ENCODE measurements around the gene IZUMO1R.
"Not testable (repeated sequence)": the region's sequence is repeated elsewhere in the genome, so short reads cannot be mapped to it uniquely, and the experiment has no call there.

Gene IZUMO1R

DNA sequence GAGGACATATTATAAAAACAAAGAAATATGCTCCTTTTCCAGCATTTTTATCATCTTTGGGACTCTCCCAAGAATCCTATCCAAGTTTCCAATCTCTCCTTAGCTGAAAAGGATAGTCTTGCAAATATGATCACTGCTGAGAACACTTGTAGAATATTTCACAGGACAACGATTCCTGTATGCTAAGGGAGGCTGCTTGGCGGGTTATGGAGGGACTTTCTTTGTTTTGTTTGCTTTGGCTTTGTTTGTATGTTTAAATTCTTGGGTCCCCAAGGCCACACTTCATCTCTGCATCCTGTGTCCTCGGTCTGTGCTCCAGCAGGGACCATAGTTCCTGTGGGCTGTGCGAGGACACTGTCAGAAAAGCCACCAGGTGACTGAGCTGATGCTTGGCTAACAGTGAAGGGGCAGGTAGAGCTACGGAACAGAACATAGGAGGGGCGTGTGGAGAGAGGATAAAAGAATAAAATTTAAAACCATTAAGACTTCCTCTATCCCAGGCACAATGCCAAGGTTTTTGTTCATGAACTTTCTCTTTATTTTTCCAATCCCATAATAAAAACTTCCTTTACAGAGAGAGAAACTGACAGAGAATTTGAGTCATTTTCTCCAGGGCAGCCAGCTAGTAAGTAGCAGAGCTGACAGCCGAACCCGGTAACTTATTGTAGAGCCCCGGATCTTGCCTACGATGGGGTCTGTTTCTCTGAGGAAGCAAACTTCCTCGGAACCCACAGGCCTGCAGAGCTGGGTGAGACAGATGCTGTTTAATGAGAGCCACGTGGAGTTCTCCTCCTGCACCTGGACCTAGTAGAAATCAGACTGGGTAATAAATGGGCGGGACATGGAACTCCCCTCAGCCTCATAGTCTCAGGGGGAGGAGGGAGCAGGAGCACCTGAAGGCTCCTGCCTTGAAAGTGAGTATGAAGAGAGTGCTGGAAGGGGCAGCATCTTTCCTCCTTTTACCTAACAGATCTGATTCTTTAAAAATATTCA, at the start of gene IZUMO1R:
TSS of gene IZUMO1R (plus strand) at position 615 of the 993 bp plus-strand sequence. CDS start 1,057 bp downstream, outside the sequence.
- no peak for DNase-seq

GRCh38 chr11:94271885-94272372, 32.5 kb upstream of the IZUMO1R start:
- no peak for DNase-seq

DNA sequence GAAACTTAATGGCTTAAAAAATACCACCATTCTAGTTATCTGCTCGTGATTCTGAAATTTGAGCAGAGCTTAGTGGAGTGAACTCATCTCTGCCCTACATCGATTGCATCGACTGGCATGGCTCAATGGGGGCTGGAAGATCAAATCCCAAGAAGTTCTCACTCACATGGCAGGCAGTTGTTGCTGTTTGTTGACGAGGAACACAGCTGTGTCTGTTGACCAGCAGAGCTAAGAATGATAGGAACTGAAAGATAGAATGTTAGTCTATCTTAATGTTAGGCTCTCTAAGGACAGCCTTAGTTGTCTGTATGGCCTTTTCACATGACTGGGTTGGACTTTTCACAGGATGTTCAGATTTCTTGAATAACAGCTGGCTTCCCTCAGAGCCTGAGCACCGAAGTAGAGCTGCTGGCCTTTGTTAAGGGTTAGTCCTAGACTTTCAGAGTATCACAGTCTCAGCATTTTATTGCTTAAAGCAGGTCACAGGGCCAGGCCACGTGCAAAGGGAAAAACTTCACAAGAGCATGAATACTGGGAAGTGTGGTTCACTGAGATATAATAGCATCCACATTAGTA, 31.6 kb upstream of the IZUMO1R start:
- no peak for DNase-seq

- no peak for DNase-seq
These were observed 28.4 kb upstream of the IZUMO1R start for GRCh38 chr11:94275961-94276360.

- DNase-seq: no peak
These were observed 27.4 kb upstream of the IZUMO1R start for GRCh38 chr11:94276943-94277342.

- not testable (repeated sequence) for DNase-seq
These were observed 26.2 kb upstream of the IZUMO1R start for GRCh38 chr11:94278207-94278606.

DNA sequence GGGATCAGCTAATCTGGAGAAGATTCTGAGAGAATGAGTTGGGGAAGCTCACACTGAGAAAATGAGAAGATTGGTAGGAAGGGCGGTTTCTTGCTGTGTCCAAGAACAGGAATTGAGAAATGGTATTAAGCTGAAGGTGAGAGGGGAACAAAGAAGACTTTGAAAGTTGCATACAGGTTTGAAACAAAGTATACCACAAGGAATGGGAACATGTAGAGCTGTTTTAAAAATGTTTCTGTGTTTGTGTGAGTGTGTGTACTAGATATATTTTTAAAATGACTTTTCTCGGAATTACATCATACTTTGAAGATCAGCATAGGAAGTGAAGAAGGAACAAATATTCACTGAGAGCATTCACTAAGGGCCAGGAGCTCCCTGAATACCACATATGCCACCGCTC, 24.4 kb upstream of the IZUMO1R start:
- DNase-seq: no peak

DNA sequence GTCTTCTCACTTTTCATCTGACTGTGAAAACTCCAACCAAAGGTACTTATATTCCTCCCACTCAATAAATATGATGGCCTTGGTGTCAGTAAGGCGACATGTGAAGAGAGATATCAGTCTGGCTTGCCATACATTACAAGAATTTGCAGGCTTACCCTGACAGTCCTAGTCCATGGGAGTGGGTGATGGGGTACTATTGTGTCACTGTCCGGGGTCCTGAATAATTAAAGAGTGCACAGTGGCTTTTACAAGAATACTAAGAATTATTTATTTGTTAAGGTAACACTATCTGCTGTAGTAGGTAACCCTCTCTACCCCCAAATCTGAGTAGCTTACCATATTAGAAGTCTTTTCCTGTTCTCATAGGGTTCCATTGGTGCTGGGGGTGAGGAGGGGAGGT, 23.1 kb upstream of the IZUMO1R start:
- DNase-seq: no peak

GRCh38 chr11:94283678-94284077, 20.7 kb upstream of the IZUMO1R start:
- DNase-seq: no peak

GRCh38 chr11:94295534-94295933, 8.8 kb upstream of the IZUMO1R start:
- no peak for DNase-seq

GRCh38 chr11:94297985-94298576, 6.3 kb upstream of the IZUMO1R start:
- DNase-seq: no peak

DNA sequence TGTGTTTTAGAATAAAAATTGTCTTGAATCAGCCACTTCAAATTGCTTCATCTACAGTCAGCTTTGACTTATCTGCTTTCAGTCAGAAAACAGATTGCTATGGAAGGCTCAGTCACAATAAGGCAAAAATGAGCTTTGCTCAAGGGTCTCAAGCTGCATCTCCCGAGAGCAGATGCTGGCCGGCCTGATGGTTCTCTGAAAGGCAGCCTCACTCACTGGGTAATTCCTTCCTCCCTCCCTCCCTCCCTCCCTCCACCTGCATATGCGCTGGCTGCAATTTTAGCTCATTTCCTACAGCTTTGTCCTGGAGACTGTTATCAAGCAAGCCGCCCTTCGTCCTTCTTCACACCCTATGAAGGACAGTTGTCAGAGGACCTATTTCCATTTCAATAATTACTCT, 1.6 kb upstream of the IZUMO1R start:
- no peak for DNase-seq

DNA sequence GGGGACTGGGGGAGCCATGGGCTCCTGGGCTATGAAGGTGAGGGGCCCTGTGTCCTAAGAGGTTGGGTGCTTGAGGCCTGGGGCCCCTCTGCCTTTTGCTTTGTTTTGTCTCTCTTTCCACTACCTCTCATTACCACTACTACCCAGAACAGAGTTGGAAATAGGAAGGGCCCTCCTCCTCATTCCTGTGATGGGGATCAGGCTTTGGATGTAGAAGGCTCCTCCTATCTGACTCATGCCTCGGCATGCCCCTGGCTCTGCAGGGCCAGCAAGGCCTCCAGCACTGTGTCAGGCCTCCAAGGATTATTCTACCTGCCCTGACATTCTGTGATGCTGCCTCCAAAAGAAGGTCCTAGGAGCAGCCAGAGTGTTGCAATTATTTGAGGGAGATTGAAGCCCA, 766 bp downstream of the IZUMO1R start:
- no peak for DNase-seq

DNA sequence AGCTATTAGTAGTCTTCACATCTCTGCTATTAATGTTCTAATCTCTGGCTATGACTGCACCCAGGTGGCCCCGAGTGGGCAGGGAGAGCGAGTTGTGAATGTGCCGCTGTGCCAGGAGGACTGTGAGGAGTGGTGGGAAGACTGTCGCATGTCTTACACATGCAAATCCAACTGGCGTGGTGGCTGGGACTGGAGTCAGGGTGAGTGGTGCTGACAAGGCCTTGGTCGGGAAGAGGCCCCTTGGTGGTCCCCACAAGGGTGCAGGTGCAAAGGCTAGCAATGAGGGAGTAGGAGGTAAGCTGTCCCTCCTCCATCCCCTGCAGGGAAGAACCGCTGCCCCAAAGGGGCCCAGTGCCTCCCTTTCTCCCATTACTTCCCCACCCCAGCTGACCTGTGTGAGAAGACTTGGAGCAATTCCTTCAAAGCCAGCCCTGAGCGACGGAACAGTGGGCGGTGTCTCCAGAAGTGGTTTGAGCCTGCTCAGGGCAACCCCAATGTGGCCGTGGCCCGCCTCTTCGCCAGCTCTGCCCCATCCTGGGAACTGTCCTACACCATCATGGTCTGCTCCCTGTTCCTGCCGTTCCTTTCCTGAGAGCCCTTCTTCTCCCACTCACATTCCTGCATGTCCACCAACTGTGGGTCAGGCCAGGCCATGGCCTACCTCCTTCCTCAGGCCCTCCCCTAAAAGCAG, 2.9 kb downstream of the IZUMO1R start:
- no peak for DNase-seq

- DNase-seq: no peak
These were observed 3.6 kb downstream of the IZUMO1R start for GRCh38 chr11:94308024-94308423.

GRCh38 chr11:94309757-94310156, 5.4 kb downstream of the IZUMO1R start:
- DNase-seq: no peak

- no peak for DNase-seq
These were observed 6.0 kb downstream of the IZUMO1R start for GRCh38 chr11:94310191-94310875.

GRCh38 chr11:94312339-94312738, 8.0 kb downstream of the IZUMO1R start:
- no peak for DNase-seq

- DNase-seq: no peak
These were observed 9.7 kb downstream of the IZUMO1R start for GRCh38 chr11:94314064-94314463.

DNA sequence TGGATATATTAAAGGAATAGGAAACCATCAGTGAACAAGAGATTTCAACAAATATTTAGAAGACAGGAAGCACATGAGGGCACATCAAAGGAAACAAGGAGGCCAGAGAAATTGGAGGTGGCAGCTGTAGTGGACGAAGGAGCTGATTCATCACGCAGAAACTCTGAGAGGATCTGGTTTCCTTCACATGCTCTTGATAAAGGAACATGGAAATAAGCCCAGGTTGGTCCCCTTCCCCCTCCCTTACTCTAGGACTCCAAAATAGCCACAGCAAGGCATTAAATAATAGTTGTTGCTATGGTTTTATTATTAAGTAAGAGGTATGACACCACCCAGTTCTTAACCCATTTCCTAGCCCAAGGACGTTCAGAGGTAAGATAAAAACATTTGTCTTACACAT, 11.3 kb downstream of the IZUMO1R start:
- DNase-seq: no peak

DNA sequence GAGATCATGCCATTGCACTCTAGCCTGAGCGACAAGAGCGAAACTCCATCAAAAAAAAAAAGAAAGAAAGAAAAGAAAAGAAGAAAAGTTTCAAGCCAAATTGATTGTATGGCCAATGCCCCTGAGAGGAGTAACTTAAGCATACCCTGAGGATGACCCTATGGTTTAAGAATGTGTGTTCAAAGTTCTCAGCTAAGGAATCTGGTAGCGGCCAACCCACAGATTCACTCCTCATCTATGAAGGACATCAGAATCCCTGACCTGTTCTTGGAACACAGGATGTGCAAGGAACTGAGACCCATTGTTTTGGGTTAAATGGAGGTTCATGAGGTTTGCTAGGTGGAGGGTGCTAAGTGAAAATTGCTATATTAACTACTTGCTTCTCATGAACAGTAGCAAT, 18.1 kb downstream of the IZUMO1R start:
- DNase-seq: no peak

- DNase-seq: no peak
These were observed 21.3 kb downstream of the IZUMO1R start for GRCh38 chr11:94325681-94326080.
